Heart left ventricle (tissue), 13 donors: ENCODE measurements around the gene OPHN1.

ENCODE experiments used
- CTCF ChIP-seq, 12 donors: fragments of 200-600 bp; sonication (generic) in 4 of 12; IDR thresholded peaks; one replicate each; pipeline versions ENCODE4 v1.5.0 to v1.8.0; 2018 to 2022; ENCODE audit warnings: antibody characterized with exemption in 12 of 12, mild to moderate bottlenecking in 5 of 12
- POLR2A ChIP-seq, 2 donors: fragments of 450-650 bp; IDR thresholded peaks; one replicate each; pipeline ENCODE4 v1.6.1; 2017; ENCODE audit warnings: antibody characterized with exemption in 2 of 2, mild to moderate bottlenecking in 2 of 2, moderate library complexity in 2 of 2
- donor health status: ischemic (EF 13 %, LVEDD 7.1; RV severe dilation, severe dysfunction).
- donor health status: DM: no; HTN: yes; CAD: no.
- donor health status: DM: no; HTN: no; CAD: no.
- donor health status: ischemic (EF 25% LVEDD 6.9; RV normal size, moderate dysfunction).
- donor health status: ischemic (EF 25% LVEDD 5.7; RV mildly dilated, moderate dysfunction).
- donor health status: ischemic (EF 35%, LVEDD 5.7; RV mildly dilated, moderate dysfunction).
- donor health status: nonischemic (EF 11% LVEDD 7.7; RV severe dilation, severe dysfunction).
- donor health status: DM: yes; HTN: yes; CAD: no.
- donor health status: PGD.
- donor health status: ischemic (EF 29% LVEDD 5.4; RV normal size, mild dysfunction).
- donor health status: nonischemic (EF 23%, LVEDD 6.1; RV moderate dilation, normal function).

GRCh38 chrX:68343551-68343950, 89.7 kb downstream of the OPHN1 start:
- TF ChIP-seq POLR2A (IDR thresholded peaks at IDR 0.05) (no peak), CTCF (IDR thresholded peaks at IDR 0.05) (no peak)
